HG02938 (cell line): ENCODE data around the gene PRCC.

Experiments used
- ATAC-seq: cut with Tn5 transposase; IDR thresholded peaks from one replicate; pipeline ENCODE4 v1.9.1; 2021; ENCODE audit warnings: mild to moderate bottlenecking, moderate library complexity; ENCODE audit not compliant: unreplicated experiment

PRCC gene

DNA sequence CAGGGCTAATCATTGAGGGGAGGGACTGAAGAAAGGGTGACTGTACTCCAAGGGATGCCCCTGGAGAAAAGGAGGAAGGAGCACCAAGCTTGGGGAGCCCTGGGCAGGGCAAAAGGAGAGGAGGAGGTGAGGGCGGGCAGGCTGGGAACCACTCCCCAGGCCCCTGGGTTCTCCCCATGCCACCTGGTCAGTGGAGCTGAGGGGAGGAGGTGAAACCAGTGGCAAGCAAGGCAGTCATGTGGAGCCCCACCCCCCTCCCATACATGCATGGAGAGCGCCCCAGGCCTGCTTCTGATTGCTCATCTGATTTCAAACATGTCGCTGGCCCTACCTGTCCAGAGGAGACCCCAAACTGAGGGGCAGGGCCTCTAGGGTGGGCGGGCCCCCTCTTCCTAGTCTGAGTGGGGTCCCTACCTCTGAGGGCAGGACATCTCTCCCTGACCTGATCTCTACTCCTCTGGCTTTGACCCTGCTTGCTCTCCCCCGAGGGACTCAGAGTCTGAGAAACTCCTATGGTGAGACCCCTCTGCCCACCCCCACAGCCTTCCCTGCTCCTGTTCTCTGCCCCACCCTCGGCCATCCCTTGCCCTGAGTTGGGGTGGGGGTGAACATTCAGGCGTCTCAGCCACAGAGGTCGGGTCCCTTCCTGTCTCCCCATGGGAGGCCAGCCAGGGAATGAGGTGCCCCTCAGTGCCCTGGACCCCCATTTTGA is 73.0 kb downstream of the PRCC start:
- ATAC-seq: no peak

DNA sequence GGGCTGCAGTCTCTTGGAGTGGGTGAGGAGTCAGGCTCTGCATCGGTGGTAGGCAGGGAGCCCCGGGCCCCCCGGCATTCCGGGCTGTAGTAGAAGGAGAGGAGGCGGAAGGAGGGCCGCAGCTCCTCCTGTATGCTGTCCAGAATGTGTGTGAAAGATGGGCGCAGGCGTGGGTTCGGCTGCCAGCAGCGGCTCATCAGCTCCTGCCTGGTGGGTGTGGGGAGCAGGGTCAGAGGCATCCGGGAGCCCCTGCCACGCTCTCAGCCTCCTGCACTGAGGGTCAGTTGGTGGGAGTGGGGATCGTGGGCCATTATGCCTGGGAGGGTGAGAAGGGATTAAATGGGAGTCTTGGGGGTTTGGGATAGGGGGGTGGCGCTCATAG is 73.6 kb downstream of the PRCC start:
- ATAC-seq: no peak

- no peak for ATAC-seq
Observed at GRCh38 chr1:156841295-156841855, 74.0 kb downstream of the PRCC start.

DNA sequence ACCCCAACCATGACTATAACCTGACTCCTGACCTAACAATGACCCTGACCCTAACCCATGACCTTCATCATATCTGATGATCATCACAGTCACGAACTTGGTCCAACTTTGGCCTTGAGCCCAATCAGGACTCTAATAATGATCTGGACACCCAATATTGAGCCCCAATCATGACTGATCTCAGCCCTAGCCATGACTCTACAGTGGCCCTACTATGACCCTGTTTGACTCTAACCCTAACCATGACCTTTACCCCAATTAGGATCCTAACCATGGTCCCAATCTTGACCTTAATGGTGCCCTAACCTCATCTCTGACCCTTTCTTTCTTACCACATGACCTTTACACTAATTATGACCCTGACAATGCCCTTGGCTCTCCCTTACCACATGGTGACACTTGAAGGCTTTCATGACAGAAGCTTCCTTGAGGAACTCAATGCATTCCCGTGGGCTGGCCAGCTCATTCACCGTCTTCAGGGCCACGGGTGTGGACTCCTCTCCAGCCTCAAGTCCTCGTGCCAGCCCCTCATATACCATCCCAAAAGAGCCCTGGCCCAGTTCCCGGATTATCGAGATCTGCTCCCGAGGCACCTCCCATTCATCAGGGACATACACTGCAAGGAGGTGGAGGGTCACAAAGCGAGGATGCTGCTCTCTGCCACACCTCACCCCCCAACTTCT is 75.4 kb downstream of the PRCC start:
- no peak for ATAC-seq

DNA sequence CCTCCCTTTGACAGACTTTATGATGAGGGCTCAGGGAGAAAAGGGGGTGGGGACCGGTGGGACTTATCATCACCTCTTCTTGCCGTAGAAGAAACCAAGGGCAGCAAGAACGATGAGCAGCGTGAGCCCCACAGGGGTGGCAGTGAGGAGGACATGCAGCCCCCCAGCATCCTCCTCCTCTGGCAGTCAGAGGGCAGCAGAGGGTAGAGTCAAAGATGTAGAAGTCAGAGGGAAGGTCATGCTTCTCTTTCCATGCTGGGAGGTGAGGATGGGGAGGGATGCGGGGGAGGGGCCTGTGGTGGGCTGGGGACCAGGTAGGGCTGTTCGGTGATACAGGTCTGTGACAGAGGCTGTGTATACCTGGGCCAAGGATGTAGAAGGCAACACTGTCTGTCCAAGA is 76.8 kb downstream of the PRCC start:
- no peak for ATAC-seq

- ATAC-seq: no peak
Observed at GRCh38 chr1:156844638-156845037, 77.3 kb downstream of the PRCC start.

- no peak for ATAC-seq
Observed at GRCh38 chr1:156845055-156845952, 78.0 kb downstream of the PRCC start.

DNA sequence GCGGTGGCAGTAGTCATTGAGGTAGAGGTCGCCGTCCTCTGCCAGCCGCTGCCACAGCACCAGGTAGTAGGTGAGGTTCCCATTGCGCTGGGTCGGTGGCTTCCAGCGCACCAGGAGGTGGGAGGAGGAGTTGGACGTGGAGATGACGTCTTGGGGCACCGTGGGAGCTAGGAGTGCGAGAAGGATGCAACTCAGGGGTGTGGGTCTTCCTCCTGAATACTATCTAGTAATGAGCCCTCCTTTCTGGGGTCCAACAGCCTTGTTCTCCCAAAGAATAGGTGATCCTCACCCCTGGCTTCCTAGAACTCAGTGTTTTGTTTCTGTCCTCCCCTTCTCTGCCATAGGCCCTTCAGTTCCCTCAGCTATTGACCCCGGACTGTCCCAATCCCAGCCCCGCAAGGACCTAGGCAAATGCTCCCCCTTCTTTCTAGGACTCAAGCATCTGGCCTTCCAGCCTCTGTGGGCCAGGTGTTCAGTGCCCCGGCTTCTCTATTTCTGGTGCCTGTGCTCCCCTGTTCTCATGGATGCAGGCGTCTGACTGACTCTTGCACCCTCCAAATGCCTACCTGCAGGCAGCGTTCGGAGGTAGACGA is 78.7 kb downstream of the PRCC start:
- ATAC-seq: no peak

DNA sequence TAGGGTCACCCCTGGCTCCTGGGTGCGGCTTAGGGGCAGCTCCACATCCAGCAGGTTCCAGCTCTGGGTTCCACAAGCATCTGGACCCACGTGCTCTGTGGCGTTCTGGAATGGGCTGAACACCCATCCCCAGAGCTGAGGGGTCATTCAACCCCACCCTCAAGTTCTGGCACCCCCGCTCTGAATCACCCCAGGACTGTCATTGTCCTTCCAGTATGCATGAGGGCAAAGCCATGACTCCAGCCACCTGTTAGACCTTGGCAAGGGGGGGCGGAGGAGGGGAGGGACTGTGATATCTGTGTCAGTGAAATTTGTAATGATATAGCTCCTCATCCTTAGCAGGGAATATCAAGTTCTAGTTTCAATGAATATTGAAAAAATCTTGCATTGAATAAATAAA is 79.3 kb downstream of the PRCC start:
- no peak for ATAC-seq

DNA sequence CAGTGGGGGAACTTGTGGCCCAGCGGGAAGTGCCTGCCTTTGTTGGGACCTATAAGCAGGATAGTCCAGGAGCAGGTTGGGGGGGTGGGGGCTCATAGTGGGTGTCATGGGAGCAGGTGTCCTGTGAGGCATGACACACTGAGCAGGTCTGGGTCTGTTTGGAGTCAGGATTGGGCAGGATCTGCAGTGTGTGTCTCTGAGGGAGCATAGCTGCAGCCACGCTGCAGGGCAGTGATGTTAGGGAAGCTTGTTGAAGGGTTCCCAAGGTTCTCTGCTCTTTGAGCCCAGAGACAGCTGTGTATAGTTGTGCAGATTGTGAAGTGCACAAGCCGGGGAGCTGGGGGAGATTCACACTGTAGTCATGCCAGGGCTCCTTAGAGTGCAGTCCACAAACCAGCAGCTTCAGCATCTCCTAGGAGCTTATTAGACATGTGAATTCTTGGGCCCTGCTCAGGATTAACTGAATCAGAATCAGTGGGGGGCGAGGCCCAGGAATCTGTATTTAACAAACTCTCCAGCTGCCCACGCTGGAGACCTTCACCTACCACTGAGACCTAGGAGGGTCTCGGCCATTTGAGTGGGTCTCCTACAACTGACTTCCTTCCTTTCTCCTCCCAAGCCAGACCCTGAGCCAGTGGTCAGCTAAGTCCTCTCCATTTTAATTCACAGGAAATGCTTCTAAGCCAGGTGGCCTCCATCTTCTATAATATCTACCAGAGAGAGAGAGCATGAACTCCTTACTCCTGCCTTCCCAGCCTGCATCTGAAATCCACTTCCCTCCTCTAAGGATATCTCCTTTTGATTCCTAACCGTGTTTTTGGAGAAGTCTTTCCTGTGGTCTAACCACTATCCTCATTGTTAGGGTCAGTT is 80.5 kb downstream of the PRCC start:
- no peak for ATAC-seq

DNA sequence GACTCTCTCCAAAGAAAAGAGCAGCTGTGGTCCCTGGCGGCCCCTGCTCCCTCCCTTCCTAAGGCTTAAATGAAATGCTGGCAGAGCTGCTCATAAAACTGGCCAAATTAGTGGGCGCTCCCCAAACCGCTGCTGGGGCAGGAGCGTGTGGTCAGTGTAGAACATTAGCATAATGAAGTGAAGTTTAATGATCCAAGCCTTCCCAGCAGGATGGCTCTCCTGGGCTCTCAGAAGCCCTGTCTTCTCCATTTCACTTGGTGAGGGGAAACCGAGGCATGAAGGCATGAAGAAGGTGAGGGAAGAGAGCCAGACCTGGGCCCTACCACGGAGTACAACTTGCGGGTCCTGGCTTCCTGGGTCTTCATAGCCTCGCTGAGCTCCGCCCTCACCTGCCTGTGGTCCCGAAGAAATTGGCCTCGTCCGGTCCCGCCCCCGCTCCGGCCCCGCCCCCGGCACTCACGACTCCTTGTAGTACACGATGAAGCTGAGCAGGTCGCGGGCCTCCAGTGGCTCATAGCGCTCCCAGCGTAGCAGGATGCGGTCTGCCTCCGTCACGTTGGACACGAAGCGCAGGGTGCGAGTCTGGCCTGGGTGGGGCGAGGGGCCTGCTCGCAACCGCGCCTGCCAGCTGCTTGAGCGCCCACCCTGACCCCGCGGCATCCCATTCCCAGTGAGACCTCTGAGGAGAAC is 81.3 kb downstream of the PRCC start:
- ATAC-seq: no peak

- ATAC-seq: no peak
Observed at GRCh38 chr1:156849151-156849496, 81.8 kb downstream of the PRCC start.
